ENCODE measurements around the gene RNF111.

Gene RNF111

GRCh38 chr15:59026207-59026606 lies 38.7 kb downstream of the RNF111 start:
- no peak for TF ChIP-seq CTCF (IDR thresholded peaks at IDR 0.05; ENCODE audit: insufficient read depth, low read length, poor library complexity, severe bottlenecking)
- Histone ChIP-seq H3K4me3 (replicated peaks; ENCODE audit: low read depth, low read length) (no peak overlapping the region), H3K27me3 (replicated peaks; ENCODE audit: control insufficient read depth, insufficient read depth, low read length) (no peaks in the 10 kb centered on the region), H3K36me3 (ENCODE audit: control insufficient read depth, insufficient read depth, low read length) (peaks cover 5% of the 10 kb centered on the region)
- DNase-seq (ENCODE audit: extremely low read depth, insufficient read length) = no peak

- no peaks in the 10 kb centered on the region for H3K27me3 ChIP-seq (replicated peaks; ENCODE audit: control insufficient read depth, insufficient read depth, low read length)
Measured at GRCh38 chr15:59028387-59028955, 41.0 kb downstream of the RNF111 start.

GRCh38 chr15:59029554-59029953 lies 42.1 kb downstream of the RNF111 start:
- H3K36me3 ChIP-seq (ENCODE audit: control insufficient read depth, insufficient read depth, low read length) = peaks cover 7% of the 10 kb centered on the region
- H3K27me3 ChIP-seq (replicated peaks; ENCODE audit: control insufficient read depth, insufficient read depth, low read length) = no peaks in the 10 kb centered on the region
- no peak overlapping the region for H3K4me3 ChIP-seq (replicated peaks; ENCODE audit: low read depth, low read length)
- TF ChIP-seq CTCF (IDR thresholded peaks at IDR 0.05; ENCODE audit: insufficient read depth, low read length, poor library complexity, severe bottlenecking) = no peak
- DNase-seq (ENCODE audit: extremely low read depth, insufficient read length) = no peak

More at GRCh38 chr15:59028387-59028955, 41.0 kb downstream of the RNF111 start:
- TF ChIP-seq CTCF (IDR thresholded peaks at IDR 0.05; ENCODE audit: insufficient read depth, low read length, poor library complexity, severe bottlenecking) = no peak
- no peak for DNase-seq (ENCODE audit: extremely low read depth, insufficient read length)
- no peak overlapping the region for H3K4me3 ChIP-seq (replicated peaks; ENCODE audit: low read depth, low read length)
- peaks cover 7% of the 10 kb centered on the region for H3K36me3 ChIP-seq (ENCODE audit: control insufficient read depth, insufficient read depth, low read length)

- no peak for DNase-seq (ENCODE audit: extremely low read depth, insufficient read length)
- peaks cover 8% of the 10 kb centered on the region for H3K36me3 ChIP-seq (ENCODE audit: control insufficient read depth, insufficient read depth, low read length)
- no peak overlapping the region for H3K4me3 ChIP-seq (replicated peaks; ENCODE audit: low read depth, low read length)
- no peaks in the 10 kb centered on the region for H3K27me3 ChIP-seq (replicated peaks; ENCODE audit: control insufficient read depth, insufficient read depth, low read length)
- TF ChIP-seq CTCF (IDR thresholded peaks at IDR 0.05; ENCODE audit: insufficient read depth, low read length, poor library complexity, severe bottlenecking) = no peak
Measured at GRCh38 chr15:59035201-59035600, 47.7 kb downstream of the RNF111 start.

- H3K4me3 ChIP-seq (replicated peaks; ENCODE audit: low read depth, low read length) = no peak overlapping the region
- TF ChIP-seq CTCF (IDR thresholded peaks at IDR 0.05; ENCODE audit: insufficient read depth, low read length, poor library complexity, severe bottlenecking) = no peak
- no peaks in the 10 kb centered on the region for H3K27me3 ChIP-seq (replicated peaks; ENCODE audit: control insufficient read depth, insufficient read depth, low read length)
- DNase-seq (ENCODE audit: extremely low read depth, insufficient read length) = peak; percentile 15
- H3K36me3 ChIP-seq (ENCODE audit: control insufficient read depth, insufficient read depth, low read length) = peaks cover 2% of the 10 kb centered on the region
Measured at GRCh38 chr15:59039225-59039624, 51.8 kb downstream of the RNF111 start.

GRCh38 chr15:59042041-59042440 lies 54.6 kb downstream of the RNF111 start:
- H3K27me3 ChIP-seq (replicated peaks; ENCODE audit: control insufficient read depth, insufficient read depth, low read length) = no peaks in the 10 kb centered on the region
- H3K36me3 ChIP-seq (ENCODE audit: control insufficient read depth, insufficient read depth, low read length) = no peaks in the 10 kb centered on the region; the same call in 1 of the 2 replicates
- TF ChIP-seq CTCF (IDR thresholded peaks at IDR 0.05; ENCODE audit: insufficient read depth, low read length, poor library complexity, severe bottlenecking) = no peak
- no peak for DNase-seq (ENCODE audit: extremely low read depth, insufficient read length)
- no peak overlapping the region for H3K4me3 ChIP-seq (replicated peaks; ENCODE audit: low read depth, low read length)
